Measurements from ENCODE around the gene EMC1. TPM values are rescaled to one million over a fixed set of nuclear protein-coding genes. Genes with fewer than 3 reads are reported as not detected.

EMC1 gene
- total and polyA plus RNA-seq, 2 donors (not counting 3 experiments of a cell fraction or from before 2014, with no cell fraction given) = 77.5 to 164 TPM

GRCh38 chr1:19222979-19223824 is 28.1 kb downstream of the EMC1 start:
- Histone ChIP-seq H3K27me3 (ENCODE audit: control insufficient read depth in 2 of 2, insufficient read depth in 2 of 2, low read length in 2 of 2) (no peaks in the 10 kb centered on the region), H3K27ac (ENCODE audit: insufficient read depth, low read depth, low read length) (no peak overlapping the region), H2AFZ (ENCODE audit: low read depth, low read length) (no peak overlapping the region), H3K9me3 (replicated peaks; ENCODE audit: control insufficient read depth, insufficient read depth, low read length) (no peaks in the 10 kb centered on the region), H3K4me2 (ENCODE audit: insufficient read depth, low read length) (no peak overlapping the region), H3K4me3 (replicated peaks in 1 of 3; ENCODE audit: insufficient read depth in 1 of 3, low read depth in 1 of 3, low read length in 3 of 3) (no peak overlapping the region), H3K79me2 (ENCODE audit: control insufficient read depth, insufficient read depth, low read length) (no peaks in the 10 kb centered on the region), H3K9me1 (replicated peaks; ENCODE audit: control insufficient read depth, extremely low read depth, insufficient read depth, low read length) (no peaks in the 10 kb centered on the region), H3K36me3 (ENCODE audit: control insufficient read depth in 2 of 2, extremely low read depth in 1 of 2, insufficient read depth in 2 of 2, low read length in 2 of 2) (peaks cover 29 to 48% of the 10 kb centered on the region in 2 experiments), H3K9ac (replicated peaks; ENCODE audit: extremely low read depth, insufficient read depth, low read length) (no peak overlapping the region), H4K20me1 (replicated peaks; ENCODE audit: control insufficient read depth, extremely low read depth, insufficient read depth, low read length) (no peaks in the 10 kb centered on the region), H3K4me1 (ENCODE audit: control insufficient read depth, extremely low read depth, insufficient read depth, low read length) (no peaks in the 10 kb centered on the region)
- no peak for TF ChIP-seq MYC (IDR thresholded peaks at IDR 0.05; ENCODE audit: low read depth, low read length)
- TF ChIP-seq POLR2A (IDR thresholded peaks at IDR 0.05; ENCODE audit: low read depth, low read length) = no peak
- ChIA-PET POLR2A (no interaction called here), CTCF (interaction anchor here (1.4 to 2.1 kb wide), 2 partner anchors 10 to 17 kb away, joined by 4 to 8 read pairs; no protein-coding TSS in a partner anchor)
- no peak for DNase-seq (ENCODE audit: low read depth, low spot score)
- intact Hi-C loops (cut with micrococcal nuclease) = no loop called here
- BruUV-seq (replicated peaks) = no TSS peak
- no peak for FAIRE-seq
- dilution Hi-C loops (cut with MboI; ENCODE audit: extremely low pct_ligation_motif_present, low sequenced_read_pairs) = no loop called here

- no peaks in the 10 kb centered on the region for H3K9me1 ChIP-seq (replicated peaks; ENCODE audit: control insufficient read depth, extremely low read depth, insufficient read depth, low read length)
- DNase-seq (ENCODE audit: low read depth, low spot score) (no peak), FAIRE-seq (no peak)
- H3K4me2 ChIP-seq (ENCODE audit: insufficient read depth, low read length) = no peak overlapping the region
- H2AFZ ChIP-seq (ENCODE audit: low read depth, low read length) = no peak overlapping the region
- H3K9ac ChIP-seq (replicated peaks; ENCODE audit: extremely low read depth, insufficient read depth, low read length) = no peak overlapping the region
- no peaks in the 10 kb centered on the region for H3K9me3 ChIP-seq (replicated peaks; ENCODE audit: control insufficient read depth, insufficient read depth, low read length)
- no peak overlapping the region for H3K4me3 ChIP-seq (replicated peaks in 1 of 3; ENCODE audit: insufficient read depth in 1 of 3, low read depth in 1 of 3, low read length in 3 of 3)
- dilution Hi-C loops (cut with MboI; ENCODE audit: extremely low pct_ligation_motif_present, low sequenced_read_pairs) = no loop called here
- CTCF ChIA-PET = interaction anchor here (1.4 to 2.1 kb wide), 2 partner anchors 11 to 18 kb away, joined by 4 to 8 read pairs; no protein-coding TSS in a partner anchor
- intact Hi-C loops (cut with micrococcal nuclease) = no loop called here
- H4K20me1 ChIP-seq (replicated peaks; ENCODE audit: control insufficient read depth, extremely low read depth, insufficient read depth, low read length) = no peaks in the 10 kb centered on the region
- TF ChIP-seq GATA2 (IDR thresholded peaks at IDR 0.05; ENCODE audit: insufficient read depth, insufficient read length, low read depth, low read length) (no peak), MYC (IDR thresholded peaks at IDR 0.05; ENCODE audit: low read depth, low read length) (no peak), POLR2AphosphoS5 (IDR thresholded peaks at IDR 0.05; ENCODE audit: insufficient read depth, low read depth, low read length) (no peak), POLR2A (IDR thresholded peaks at IDR 0.05; ENCODE audit: low read depth, low read length) (no peak), JUN (IDR thresholded peaks at IDR 0.05; ENCODE audit: borderline replicate concordance, insufficient read depth, insufficient read length, low read depth) (no peak), FOS (IDR thresholded peaks at IDR 0.05; ENCODE audit: borderline replicate concordance, insufficient read depth, low read length) (no peak), EZH2 (IDR thresholded peaks at IDR 0.05; ENCODE audit: borderline replicate concordance, low read depth, low read length, severe bottlenecking) (no peak), MAX (IDR thresholded peaks at IDR 0.05; ENCODE audit: insufficient read depth, insufficient read length) (no peak), CTCF (IDR thresholded peaks at IDR 0.05; ENCODE audit: extremely low read depth in 1 of 2, insufficient read depth in 1 of 2, low read depth in 1 of 2, low read length in 2 of 2) (no peak)
- POLR2A ChIA-PET = no interaction called here
- no peak overlapping the region for H3K27ac ChIP-seq (ENCODE audit: insufficient read depth, low read depth, low read length)
- BruUV-seq (replicated peaks) = no TSS peak
- no peaks in the 10 kb centered on the region for H3K27me3 ChIP-seq (ENCODE audit: control insufficient read depth in 2 of 2, insufficient read depth in 2 of 2, low read length in 2 of 2)
- H3K79me2 ChIP-seq (ENCODE audit: control insufficient read depth, insufficient read depth, low read length) = no peaks in the 10 kb centered on the region
- peaks cover 32 to 48% of the 10 kb centered on the region in 2 experiments for H3K36me3 ChIP-seq (ENCODE audit: control insufficient read depth in 2 of 2, extremely low read depth in 1 of 2, insufficient read depth in 2 of 2, low read length in 2 of 2)
- H3K4me1 ChIP-seq (ENCODE audit: control insufficient read depth, extremely low read depth, insufficient read depth, low read length) = no peaks in the 10 kb centered on the region
Measured at GRCh38 chr1:19222573-19222972, 28.8 kb downstream of the EMC1 start.

All from endothelial cell of umbilical vein (primary cell).